GM19193 (cell line): ENCODE results near the gene S100A6.
A peak's percentile ranks its signal among the peaks of the same experiment; 100 is the strongest.

Source experiments
- POLR2A ChIP-seq: IDR thresholded peaks from 4 replicates; pipeline ENCODE4 v1.6.1; 2011; ENCODE audit not compliant: insufficient read depth, insufficient read length; ENCODE audit errors: extremely low read depth

Gene S100A6

DNA sequence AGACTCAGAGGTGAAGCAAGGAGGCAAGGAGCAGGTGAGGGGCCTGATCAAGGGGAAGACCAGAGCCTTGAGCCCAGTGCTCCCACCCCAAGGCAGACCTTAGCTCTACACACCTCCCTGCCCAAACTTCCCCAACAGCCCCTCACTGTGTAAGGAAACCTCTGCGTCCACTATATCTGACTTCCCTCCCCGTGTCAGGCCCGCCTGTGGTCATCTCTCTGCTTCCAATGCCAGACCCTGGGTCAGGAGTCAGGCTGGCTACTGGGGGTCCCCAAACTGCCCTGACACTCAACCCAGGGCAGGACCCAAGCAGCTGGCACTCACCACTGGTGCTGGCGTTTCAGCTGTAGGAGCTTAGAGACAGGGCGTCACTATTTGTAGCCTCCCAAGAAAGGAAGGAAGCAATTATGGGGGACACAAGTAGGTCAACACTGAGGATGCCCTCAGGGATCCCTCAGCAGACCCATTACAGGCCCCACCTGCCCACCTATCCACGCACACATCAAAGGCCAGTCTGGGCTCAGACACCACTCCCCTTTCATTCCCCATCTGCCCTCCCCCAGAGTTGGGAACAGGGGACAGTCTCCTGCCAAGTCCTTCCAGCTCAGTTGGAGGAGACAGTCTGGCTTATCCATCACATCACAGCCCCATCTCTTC, 14.1 kb upstream of the S100A6 start:
- TF ChIP-seq POLR2A = no peak

DNA sequence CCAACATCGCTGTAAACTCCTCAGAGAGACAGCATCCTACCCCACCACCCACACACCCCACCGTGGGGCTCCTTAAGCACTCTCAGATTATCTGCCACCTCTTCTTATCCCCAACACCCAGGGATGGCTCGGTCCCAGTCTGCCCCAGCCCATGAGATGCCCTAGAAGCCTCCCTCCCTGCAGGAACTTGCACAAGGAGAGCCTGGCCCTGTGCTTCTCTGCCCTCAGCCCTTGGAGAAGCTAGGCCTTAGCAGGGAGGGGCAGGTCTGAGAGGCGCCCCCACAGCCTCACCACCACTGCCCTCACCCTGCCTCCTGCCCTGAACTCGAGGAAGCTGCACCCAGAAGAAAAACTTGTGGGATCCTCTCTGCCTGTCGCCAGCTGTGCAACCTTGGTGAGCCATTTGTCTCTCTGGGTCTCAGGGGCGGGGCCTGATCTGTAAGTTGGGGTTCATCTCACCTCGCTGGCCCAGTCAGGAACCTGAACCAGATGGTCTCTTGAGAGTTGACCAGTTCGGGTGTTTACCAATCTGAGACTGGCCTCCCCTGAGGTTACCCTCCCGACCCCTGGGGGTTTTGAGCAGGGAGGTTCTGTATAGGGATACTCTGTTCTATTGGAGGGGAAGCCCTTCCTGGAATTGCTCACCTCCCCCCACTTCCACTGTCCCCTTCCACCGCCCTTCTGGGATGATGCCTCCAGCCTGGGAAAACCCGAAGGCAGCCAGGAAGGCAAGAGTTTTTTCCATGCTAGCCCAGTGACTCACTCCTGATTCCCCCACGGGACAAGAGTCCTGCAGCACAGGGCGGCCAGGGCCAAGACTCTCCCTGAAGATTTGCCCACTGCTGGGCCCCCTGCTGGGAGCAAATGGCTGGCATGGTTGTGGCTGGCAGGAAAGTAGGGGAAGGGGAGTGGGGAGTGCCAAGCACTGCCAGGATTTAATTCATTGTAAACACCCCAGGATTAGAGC, 13.2 kb upstream of the S100A6 start, which contains the start of gene S100A3:
TSS of gene S100A3 (minus strand) at position 537 of the 967 bp plus-strand sequence. CDS start 773 bp downstream, outside the sequence.
- no peak for TF ChIP-seq POLR2A

DNA sequence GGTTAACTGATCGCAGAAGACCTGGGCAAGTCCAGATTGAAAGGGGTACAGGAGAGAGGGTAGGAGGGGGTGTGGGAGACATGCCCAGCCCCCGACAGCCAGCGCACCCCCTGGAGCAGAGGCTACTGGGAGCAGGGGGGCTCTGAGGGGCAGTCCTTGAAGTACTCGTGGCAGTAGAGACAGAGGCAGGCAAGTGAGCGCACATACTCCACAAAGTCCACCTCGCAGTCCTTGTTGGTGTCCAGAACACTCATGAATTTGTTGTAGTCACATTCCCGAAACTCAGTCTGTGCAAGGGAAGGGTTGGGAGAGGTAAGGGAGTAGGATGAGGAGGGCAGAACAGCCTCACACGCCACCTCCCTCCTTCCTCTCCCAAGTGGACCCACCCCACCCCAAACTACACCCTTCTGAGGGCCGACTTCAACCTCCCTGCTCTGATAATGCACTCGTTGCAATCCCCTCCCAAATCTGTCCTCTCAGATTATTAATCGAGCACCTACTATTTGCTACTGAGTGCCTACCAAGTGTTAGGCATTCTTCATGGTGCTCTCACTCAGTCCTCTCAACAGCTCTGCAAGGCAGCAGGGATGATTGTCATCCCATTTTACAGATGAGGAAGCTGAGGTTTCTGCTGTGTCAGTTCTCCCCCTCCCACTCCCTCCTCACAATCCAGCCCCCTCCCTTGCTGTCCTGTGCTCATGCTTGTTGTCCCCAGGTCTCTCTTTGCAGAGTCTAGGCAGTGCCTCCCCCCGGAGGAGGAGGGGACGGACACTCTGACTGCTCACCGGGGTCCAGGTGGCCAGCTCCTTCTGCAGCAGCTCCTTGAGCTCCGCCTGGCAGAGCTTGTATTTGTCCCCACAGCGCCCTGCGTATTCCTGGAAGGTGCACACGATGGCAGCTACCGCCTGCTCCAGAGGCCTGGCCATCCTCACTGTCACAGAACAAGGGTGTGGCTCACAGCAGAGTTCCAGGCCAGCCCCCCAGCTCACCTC, 12.1 kb upstream of the S100A6 start:
- TF ChIP-seq POLR2A = no peak

DNA sequence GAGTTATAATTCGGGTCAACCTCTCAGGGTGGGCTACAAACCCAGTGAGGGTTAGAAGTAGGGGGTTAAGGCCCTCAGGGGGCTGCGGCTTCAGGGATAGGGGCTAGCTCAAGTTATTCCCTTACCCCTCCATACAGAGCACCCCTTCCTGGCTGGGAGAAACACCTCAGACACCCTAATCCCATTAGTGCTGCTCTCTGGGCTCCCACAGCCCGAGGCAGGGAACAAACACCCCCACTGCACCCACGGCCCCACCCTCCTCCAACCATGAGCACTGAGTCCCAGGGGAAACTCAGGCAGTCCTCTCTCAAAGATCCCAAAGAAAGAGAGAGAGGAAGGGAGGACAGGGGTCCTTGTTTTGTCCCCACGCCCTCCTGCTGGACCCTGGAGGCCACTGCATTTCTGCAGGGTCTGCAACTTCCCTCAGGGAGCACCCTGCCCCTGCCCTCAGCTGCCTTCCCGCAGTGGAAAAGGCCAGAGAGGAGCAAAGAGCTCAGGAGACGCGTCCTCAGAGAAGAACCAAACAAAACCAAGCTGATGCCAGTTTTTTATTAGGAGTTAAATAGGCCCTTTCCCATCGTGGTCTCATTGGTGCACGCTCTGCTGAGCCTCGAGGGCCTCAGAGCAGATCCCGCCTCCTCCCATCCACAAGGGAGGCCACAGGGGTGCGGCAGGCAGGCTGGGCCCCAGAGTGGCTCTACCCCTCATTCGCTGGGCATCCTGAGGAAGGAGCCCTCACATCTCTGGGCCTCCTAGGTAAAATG, 11.2 kb upstream of the S100A6 start:
- no peak for TF ChIP-seq POLR2A

DNA sequence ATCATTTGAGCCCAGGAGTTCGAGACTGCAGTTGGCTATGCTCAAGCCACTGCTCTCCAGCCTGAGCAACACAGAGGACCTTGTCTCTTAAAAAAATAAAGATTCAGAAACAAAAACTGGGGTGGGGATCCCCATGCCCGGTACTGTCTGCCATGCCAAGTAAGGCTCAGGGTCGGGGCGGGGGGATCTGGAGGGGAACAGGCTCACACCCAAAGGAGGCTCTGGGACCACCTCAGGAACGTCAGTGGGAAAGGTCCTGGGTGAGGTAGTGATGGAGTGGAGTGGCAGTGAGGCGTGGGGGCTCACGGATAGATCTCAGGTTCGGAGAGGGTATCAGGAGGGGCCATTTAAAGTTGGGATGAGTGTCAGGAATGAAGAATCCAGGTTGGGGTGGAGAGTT, 10.6 kb upstream of the S100A6 start:
- no peak for TF ChIP-seq POLR2A

DNA sequence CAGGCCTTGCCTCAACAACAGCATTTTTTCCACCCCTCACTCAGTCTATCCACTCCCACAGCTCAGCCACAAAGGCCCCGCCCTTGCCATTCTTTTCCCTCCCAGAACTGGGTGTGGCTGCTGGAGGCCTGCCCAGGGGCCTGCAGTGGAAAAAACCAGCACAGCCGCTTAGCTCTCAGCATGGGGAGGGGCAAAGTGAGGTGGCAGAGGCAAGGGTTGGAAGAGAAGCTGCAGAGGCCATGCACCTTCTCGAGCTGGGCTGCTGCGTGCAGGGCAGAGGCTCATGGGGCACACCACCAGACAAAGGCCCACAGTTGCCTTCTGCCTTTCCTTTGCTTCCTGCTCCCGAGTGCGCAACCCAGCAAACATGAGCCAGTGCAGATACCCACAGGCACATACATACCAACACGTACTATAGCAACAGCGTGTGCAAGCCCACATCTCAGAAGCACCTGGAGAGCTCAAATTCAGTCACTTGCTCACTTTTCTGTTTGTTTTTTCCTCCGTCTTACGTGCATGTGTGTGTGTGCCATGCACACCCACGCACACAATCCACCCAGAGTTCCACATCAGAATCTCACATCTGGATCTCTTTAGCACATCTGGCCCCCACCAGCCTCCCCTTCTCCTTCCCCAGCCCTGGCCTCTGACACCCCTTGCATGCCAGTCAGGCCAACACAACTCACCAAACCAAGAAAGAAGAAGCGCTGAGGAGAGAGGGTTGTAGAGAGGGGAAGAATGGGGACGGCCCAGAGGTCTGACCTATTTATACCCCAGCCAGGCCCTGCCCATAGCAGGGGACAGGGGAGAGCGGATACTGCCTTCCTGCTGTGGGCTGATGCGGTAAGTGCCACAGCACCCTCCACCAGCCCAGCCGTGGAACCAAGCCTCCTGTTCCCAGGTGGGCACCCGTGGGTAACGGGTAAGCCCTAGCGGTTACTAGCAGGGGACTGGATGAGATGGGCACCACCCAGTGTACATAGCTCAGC, 9.6 kb upstream of the S100A6 start, which contains the start of gene S100A4:
TSS of gene S100A4 (minus strand) at position 740 of the 989 bp plus-strand sequence. CDS start 1,012 bp downstream, outside the sequence.
- TF ChIP-seq POLR2A = peak; percentile 41

DNA sequence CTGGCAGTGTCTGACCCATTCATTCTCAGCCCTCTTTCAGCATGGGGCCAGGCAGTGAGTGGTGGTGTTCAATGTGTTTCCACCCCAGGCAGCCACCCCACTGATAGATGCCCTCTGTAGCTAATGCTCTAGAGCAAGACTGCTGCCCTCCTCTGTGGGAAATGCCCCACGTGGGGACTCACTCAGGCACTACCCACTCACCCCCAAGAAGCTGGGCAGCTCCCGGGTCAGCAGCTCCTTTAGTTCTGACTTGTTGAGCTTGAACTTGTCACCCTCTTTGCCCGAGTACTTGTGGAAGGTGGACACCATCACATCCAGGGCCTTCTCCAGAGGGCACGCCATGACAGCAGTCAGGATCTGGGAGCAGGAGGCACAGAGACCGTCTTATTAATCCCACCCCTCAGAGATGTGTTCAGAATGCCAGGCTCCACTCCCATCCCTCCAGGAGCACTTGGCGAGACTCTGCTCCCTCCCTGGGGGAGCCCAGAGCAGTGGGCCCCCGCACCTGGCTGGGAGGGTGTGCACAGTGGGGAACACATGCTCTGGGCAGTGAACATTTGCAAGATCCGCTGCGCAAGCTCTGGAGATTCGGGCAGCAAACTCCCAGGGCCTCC, 8.8 kb upstream of the S100A6 start:
- TF ChIP-seq POLR2A = no peak

DNA sequence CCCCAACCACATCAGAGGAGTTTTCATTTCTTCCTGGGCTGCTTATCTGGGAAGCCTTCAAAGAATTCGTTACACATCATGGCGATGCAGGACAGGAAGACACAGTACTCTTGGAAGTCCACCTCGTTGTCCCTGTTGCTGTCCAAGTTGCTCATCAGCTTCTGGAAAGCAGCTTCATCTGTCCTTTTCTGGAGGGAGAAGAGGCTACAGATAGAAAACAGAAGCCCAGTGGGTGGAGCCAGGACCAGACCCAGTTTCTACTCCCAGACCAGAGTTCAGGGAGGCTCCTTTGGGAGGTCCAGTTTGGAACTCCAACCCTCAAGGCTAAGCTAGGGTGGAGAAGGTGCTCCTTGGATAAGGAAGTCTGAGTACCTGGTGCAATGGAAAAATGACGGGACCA, 7.9 kb upstream of the S100A6 start:
- no peak for TF ChIP-seq POLR2A

DNA sequence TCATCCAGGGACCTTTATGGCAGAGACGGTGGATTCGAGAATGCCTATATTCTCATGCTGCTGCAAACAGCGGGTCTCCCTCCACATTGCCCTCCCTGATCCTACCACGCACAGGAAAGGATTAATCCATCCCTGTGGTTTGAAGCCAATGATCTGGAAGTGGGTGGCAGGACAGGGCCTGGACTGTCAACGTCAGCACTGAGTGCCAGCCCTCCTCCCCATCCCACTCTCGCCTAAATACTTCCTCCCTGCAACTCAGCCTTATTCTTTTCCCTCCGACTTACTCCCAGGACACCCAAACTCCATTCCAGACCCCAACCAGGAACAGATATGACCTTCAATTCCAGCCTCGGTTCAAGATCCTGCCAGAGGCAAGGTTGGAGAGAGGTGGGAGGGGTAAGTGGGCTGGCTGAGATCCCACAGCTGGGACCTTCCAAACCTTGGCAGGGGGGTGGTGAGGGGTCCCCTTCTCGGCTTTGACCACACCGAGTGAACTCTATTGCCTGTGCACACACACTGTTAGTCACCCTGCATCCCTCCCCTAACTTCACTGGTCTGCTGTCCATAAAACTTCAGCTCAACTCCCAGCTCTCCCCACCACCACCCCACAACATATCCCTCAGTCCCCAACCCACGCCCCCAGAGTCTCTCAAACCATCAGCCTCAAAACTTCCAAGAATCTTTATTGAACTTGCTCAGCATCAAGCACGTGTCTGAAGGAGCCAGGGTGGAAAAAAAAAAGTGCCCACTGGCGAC, 7.3 kb upstream of the S100A6 start:
- no peak for TF ChIP-seq POLR2A

DNA sequence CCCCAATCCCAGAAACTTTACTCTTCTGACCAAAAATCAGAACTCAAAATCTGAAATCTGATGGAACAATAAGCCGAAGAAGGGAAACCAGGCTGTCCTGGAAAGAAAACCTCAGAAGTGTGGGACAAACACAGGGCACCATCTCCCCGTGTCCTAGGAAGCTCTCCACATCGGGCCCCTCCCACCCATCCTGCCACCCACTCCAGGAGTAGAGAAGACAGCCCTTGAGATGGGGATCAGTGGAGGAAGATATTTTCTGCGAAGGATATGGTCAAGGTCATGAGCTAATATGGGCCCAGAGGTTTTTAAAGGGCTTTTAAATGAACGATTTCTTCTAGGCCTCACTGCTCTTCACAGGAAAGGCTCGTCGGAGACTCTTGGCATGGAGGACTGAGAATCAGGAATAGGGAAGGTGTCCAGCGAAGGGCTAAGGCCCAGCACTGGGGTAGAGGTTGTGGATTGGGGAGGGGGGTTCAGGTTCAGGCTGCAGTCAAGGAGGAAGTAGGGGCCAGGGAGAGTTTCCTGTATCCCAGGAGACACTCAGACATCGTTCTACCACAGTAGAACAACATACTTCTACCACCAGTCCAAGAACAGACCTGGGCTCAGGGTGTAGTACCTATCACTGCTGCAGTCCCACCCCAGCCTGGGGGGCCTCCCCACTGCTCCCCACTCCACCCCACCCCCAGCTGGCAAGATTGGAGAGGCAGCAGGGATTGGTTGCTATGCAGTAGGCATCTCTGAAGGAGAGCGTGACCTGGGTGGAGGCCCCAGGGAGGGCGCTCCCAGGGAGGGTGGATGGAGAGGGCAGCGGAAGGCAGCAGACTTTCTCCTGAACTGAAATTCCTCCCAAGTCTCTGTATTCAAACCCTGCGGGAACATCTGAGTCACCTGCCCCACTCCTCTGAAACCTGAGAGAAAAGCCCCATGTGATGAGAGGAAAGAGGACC, 6.1 kb upstream of the S100A6 start:
- TF ChIP-seq POLR2A = no peak
